ENCODE measurements around the gene VPS13D. TPM values are rescaled to one million over a fixed set of nuclear protein-coding genes. Genes with fewer than 3 reads are reported as not detected.

Gene VPS13D
- total and polyA plus RNA-seq, 10 of the 15 experiments (the other 5 are each of a cell fraction or from before 2014, with no cell fraction given): 1.4 to 16.9 (median 8.5) TPM

DNA sequence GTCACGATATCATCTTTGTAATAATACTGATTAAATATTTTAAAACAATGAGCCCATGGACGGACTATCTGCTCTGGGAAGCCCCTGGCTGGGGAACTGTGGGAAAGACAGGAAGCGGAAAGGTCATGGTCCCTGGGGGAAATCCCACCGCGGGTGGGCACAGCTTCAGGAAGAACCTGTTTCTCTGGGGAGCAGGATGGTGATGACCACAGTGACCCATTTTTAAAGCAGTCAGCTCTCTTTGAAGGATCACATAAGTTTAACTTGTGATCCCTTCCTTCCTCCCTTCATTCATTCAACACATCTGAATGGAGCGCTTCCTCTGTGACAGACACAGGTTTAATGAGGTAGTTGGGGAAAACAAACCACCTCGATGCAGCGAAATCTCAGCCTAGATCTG, 315.2 kb downstream of the VPS13D start:
- POLR2A ChIA-PET: no interaction called here
- H3K9ac ChIP-seq (ENCODE audit: control insufficient read depth, insufficient read depth, low read length): no peak overlapping the region
- 23% methylated on average over 8 of the region's 8 CpGs for WGBS (ENCODE audit: insufficient coverage, insufficient replicate concordance, low lambda C conversion rate, missing lambda C conversion rate)
- H3K4me3 ChIP-seq: no peak overlapping the region
- H3K4me1 ChIP-seq (ENCODE audit: control insufficient read depth, insufficient read depth, low read length): no peaks in the 10 kb centered on the region
- intact Hi-C loops (cut with micrococcal nuclease; ENCODE audit: unreplicated experiment) (no loop called here), in situ Hi-C loops (cut with MboI) (loop anchor here (25.0 kb wide), 1 partner anchor 692 kb away; the partner anchor contains the start of gene PRAMEF18)
- RAD21 ChIA-PET (ENCODE audit: unreplicated experiment): no interaction called here
- SMC1A ChIA-PET (ENCODE audit: uncharacterized antibody, unreplicated experiment): no interaction called here
- CTCF ChIA-PET: no interaction called here
- FAIRE-seq (no peak), ATAC-seq (no peak), DNase-seq (ENCODE audit: low read depth, low spot score) (no peak)
- H3K27ac ChIP-seq (ENCODE audit: control insufficient read depth, insufficient read depth): no peak overlapping the region
- H4K20me1 ChIP-seq (ENCODE audit: control insufficient read depth, insufficient read depth): no peaks in the 10 kb centered on the region
- BruUV-seq (replicated peaks): no TSS peak
- no peaks in the 10 kb centered on the region; a peak in 1 of 4 replicates for H3K27me3 ChIP-seq (replicated peaks in 1 of 2; ENCODE audit: control insufficient read depth in 2 of 2, insufficient read depth in 2 of 2, low read length in 1 of 2)
- no peaks in the 10 kb centered on the region for H3K79me2 ChIP-seq (ENCODE audit: control insufficient read depth, insufficient read depth, low read length)
- TF ChIP-seq ETV6 (conservative IDR thresholded peaks at IDR 0.05 in 1 of 2, IDR thresholded peaks at IDR 0.05 in 1 of 2; ENCODE audit: borderline replicate concordance in 1 of 2, low read depth in 1 of 2) (no peak), ZNF622 (IDR thresholded peaks at IDR 0.05) (no peak), PRDM15 (CRISPR knock-in tag; IDR thresholded peaks at IDR 0.05) (no peak), IKZF1 (conservative IDR thresholded peaks at IDR 0.05) (no peak), SP1 (IDR thresholded peaks at IDR 0.05; ENCODE audit: low read depth, low read length) (no peak), TAF1 (IDR thresholded peaks at IDR 0.05; ENCODE audit: borderline replicate concordance, low read depth, low read length) (no peak), NR2C2 (IDR thresholded peaks at IDR 0.05; ENCODE audit: borderline replicate concordance, control insufficient read depth, insufficient read length, low read depth) (no peak)
- TF ChIP-seq, protein P1, sequence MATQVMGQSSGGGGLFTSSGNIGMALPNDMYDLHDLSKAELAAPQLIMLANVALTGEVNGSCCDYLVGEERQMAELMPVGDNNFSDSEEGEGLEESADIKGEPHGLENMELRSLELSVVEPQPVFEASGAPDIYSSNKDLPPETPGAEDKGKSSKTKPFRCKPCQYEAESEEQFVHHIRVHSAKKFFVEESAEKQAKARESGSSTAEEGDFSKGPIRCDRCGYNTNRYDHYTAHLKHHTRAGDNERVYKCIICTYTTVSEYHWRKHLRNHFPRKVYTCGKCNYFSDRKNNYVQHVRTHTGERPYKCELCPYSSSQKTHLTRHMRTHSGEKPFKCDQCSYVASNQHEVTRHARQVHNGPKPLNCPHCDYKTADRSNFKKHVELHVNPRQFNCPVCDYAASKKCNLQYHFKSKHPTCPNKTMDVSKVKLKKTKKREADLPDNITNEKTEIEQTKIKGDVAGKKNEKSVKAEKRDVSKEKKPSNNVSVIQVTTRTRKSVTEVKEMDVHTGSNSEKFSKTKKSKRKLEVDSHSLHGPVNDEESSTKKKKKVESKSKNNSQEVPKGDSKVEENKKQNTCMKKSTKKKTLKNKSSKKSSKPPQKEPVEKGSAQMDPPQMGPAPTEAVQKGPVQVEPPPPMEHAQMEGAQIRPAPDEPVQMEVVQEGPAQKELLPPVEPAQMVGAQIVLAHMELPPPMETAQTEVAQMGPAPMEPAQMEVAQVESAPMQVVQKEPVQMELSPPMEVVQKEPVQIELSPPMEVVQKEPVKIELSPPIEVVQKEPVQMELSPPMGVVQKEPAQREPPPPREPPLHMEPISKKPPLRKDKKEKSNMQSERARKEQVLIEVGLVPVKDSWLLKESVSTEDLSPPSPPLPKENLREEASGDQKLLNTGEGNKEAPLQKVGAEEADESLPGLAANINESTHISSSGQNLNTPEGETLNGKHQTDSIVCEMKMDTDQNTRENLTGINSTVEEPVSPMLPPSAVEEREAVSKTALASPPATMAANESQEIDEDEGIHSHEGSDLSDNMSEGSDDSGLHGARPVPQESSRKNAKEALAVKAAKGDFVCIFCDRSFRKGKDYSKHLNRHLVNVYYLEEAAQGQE (IDR thresholded peaks at IDR 0.05; ENCODE audit: low read depth, low read length): no peak
- H3K36me3 ChIP-seq (ENCODE audit: control insufficient read depth in 2 of 2, insufficient read depth in 2 of 2, low read length in 1 of 2): no peaks in the 10 kb centered on the region
- H2AFZ ChIP-seq (ENCODE audit: control insufficient read depth, low read depth, low read length): no peak overlapping the region
- no peak overlapping the region for H3K4me2 ChIP-seq (ENCODE audit: control insufficient read depth, insufficient read depth)
- H3K9me3 ChIP-seq (replicated peaks; ENCODE audit: control insufficient read depth, insufficient read depth, low read length): no peaks in the 10 kb centered on the region
